Mesendoderm (in vitro differentiated cells): ENCODE measurements around the gene GPR151.

ENCODE experiments used
- DNase-seq: peaks from one replicate; pipeline ENCODE4 v3.0.0; 2013
- H2AK5ac ChIP-seq: 2 replicates; pipeline ENCODE4 v1.6.1; 2013; ENCODE audit warnings: low read length, inconsistent platforms
- H2BK120ac ChIP-seq: 2 replicates; pipeline ENCODE4 v1.6.1; 2013; ENCODE audit warnings: low read depth, mild to moderate bottlenecking, low read length, moderate library complexity, mixed read lengths
- H2BK15ac ChIP-seq: replicated peaks from 2 replicates; pipeline ENCODE4 v1.6.1; 2013; ENCODE audit warnings: low read depth, mild to moderate bottlenecking, moderate library complexity
- H2BK5ac ChIP-seq: 2 replicates; pipeline ENCODE4 v1.6.1; 2013; ENCODE audit warnings: low read length, inconsistent platforms
- H3K18ac ChIP-seq: 2 replicates; pipeline ENCODE4 v1.6.1; 2013; ENCODE audit warnings: mild to moderate bottlenecking, low read length, mixed read lengths
- H3K23ac ChIP-seq: one replicate; pipeline ENCODE4 v1.6.1; 2013; ENCODE audit warnings: low read length
- H3K27ac ChIP-seq: 2 replicates; pipeline ENCODE4 v1.5.1; 2013; ENCODE audit warnings: low read depth, mild to moderate bottlenecking, inconsistent platforms, low read length, moderate library complexity
- H3K27me3 ChIP-seq: 2 replicates; pipeline ENCODE4 v1.6.1; 2013; ENCODE audit warnings: low read length, control low read depth, mild to moderate bottlenecking, inconsistent platforms; ENCODE audit not compliant: insufficient read depth, poor library complexity
- H3K36me3 ChIP-seq: 2 replicates; pipeline ENCODE4 v1.6.1; 2013; ENCODE audit warnings: low read length, inconsistent platforms; ENCODE audit not compliant: control insufficient read depth, insufficient read depth
- H3K4ac ChIP-seq: one replicate; pipeline ENCODE4 v1.6.1; 2013; ENCODE audit warnings: low read depth, mild to moderate bottlenecking, low read length, moderate library complexity
- H3K4me1 ChIP-seq: 2 replicates; pipeline ENCODE4 v1.6.1; 2013; ENCODE audit warnings: low read depth, low read length, inconsistent platforms; ENCODE audit not compliant: control insufficient read depth
- H3K4me2 ChIP-seq: 2 replicates; pipeline ENCODE4 v1.6.1; 2013; ENCODE audit warnings: low read length
- H3K4me3 ChIP-seq: 2 replicates; pipeline ENCODE4 v1.5.1; 2013; ENCODE audit warnings: mild to moderate bottlenecking, low read length
- H3K56ac ChIP-seq: one replicate; pipeline ENCODE4 v1.6.1; 2013; ENCODE audit warnings: low read length
- H3K79me1 ChIP-seq: 2 replicates; pipeline ENCODE4 v1.6.1; 2013; ENCODE audit warnings: low read length, inconsistent platforms
- H3K79me2 ChIP-seq: 2 replicates; pipeline ENCODE4 v1.6.1; 2013; ENCODE audit warnings: mild to moderate bottlenecking, low read length; ENCODE audit not compliant: control insufficient read depth, insufficient read depth
- H3K9ac ChIP-seq: 2 replicates; pipeline ENCODE4 v1.6.1; 2013; ENCODE audit warnings: low read length, inconsistent platforms
- H4K5ac ChIP-seq: one replicate; pipeline ENCODE4 v1.6.1; 2013; ENCODE audit warnings: low read length
- H4K8ac ChIP-seq: one replicate; pipeline ENCODE4 v1.6.1; 2013; ENCODE audit warnings: low read depth, mild to moderate bottlenecking, control low read depth, low read length, moderate library complexity
- WGBS: extraction: QIAGEN DNeasy Blood & Tissue Kit; methylation state at CpG from one replicate; pipeline ENCODE4 v1.1.7; 2013; ENCODE audit warnings: low lambda C conversion rate, missing lambda C conversion rate; ENCODE audit not compliant: insufficient coverage; ENCODE audit errors: extremely low coverage; 5-methylcytosine and 5-hydroxymethylcytosine counted together

GPR151 gene

DNA sequence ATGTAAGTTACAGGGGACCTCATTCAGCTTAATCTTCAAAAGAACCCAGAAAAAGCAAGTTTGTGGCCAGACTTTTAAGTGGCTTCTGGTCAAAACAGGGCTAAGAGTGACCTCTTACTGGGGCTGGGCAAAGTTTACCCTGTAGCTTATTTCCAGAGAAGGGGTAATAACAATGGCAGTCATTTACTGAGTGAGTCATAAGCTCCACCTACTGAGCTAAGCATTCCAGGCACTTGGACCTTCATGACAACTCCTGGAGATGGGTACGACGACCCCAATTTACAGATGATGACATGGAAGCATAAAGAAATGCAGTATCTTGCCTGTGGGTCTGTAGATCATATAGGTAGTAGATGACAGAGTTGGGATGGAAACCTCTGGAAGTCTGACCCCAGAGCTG lies 4.7 kb upstream of the GPR151 start:
- Histone ChIP-seq H2BK120ac (no peak overlapping the region), H3K79me1 (no peaks in the 10 kb centered on the region), H2BK5ac (no peak overlapping the region), H3K4me2 (no peak overlapping the region), H4K5ac (no peak overlapping the region), H2AK5ac (no peak overlapping the region), H3K9ac (no peak overlapping the region), H3K18ac (no peak overlapping the region), H3K23ac (no peak overlapping the region), H4K8ac (no peak overlapping the region), H3K79me2 (no peaks in the 10 kb centered on the region), H3K4ac (no peak overlapping the region), H2BK15ac (no peak overlapping the region), H3K56ac (no peak overlapping the region), H3K27ac (no peak overlapping the region), H3K36me3 (no peaks in the 10 kb centered on the region), H3K4me1 (peaks cover 4% of the 10 kb centered on the region), H3K4me3 (no peak overlapping the region), H3K27me3 (no peaks in the 10 kb centered on the region)
- DNase-seq, result peak; percentile 45
- no CpG with 5 or more reads among the region's 2 CpGs for WGBS

DNA sequence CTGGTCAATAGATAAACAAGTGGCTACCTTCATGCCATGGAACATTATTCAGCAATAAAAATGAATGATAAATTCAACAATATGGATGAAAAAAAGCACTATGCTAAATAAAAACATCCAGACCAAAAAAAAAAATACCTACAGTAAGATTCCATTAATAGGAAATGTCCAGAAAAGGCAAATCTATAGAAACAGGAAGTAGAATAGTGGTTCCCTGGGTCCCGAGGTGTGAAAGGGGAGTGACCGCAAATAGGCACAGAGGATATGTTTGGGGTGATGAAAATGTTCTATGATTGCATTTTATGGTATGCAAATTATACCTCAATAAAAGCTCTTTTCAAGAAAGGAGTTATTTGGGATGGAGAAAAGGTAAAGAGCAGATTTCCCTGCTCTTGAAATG lies 3.6 kb upstream of the GPR151 start:
- H3K4me1 ChIP-seq, result peaks cover 7% of the 10 kb centered on the region
- no peaks in the 10 kb centered on the region for H3K79me1 ChIP-seq
- no peak overlapping the region for H3K4me2 ChIP-seq
- no peak overlapping the region for H4K8ac ChIP-seq
- H3K56ac ChIP-seq, result no peak overlapping the region
- no peaks in the 10 kb centered on the region for H3K27me3 ChIP-seq
- no peaks in the 10 kb centered on the region for H3K79me2 ChIP-seq
- DNase-seq, result no peak
- no peak overlapping the region for H2AK5ac ChIP-seq
- WGBS, result no CpG with 5 or more reads among the region's 2 CpGs
- H3K4me3 ChIP-seq, result no peak overlapping the region
- no peak overlapping the region for H4K5ac ChIP-seq
- no peak overlapping the region for H3K23ac ChIP-seq
- H3K18ac ChIP-seq, result no peak overlapping the region
- no peak overlapping the region for H2BK5ac ChIP-seq
- no peak overlapping the region for H3K4ac ChIP-seq
- no peak overlapping the region for H3K9ac ChIP-seq
- no peak overlapping the region for H2BK15ac ChIP-seq
- no peak overlapping the region for H2BK120ac ChIP-seq
- H3K36me3 ChIP-seq, result no peaks in the 10 kb centered on the region
- H3K27ac ChIP-seq, result no peak overlapping the region

DNA sequence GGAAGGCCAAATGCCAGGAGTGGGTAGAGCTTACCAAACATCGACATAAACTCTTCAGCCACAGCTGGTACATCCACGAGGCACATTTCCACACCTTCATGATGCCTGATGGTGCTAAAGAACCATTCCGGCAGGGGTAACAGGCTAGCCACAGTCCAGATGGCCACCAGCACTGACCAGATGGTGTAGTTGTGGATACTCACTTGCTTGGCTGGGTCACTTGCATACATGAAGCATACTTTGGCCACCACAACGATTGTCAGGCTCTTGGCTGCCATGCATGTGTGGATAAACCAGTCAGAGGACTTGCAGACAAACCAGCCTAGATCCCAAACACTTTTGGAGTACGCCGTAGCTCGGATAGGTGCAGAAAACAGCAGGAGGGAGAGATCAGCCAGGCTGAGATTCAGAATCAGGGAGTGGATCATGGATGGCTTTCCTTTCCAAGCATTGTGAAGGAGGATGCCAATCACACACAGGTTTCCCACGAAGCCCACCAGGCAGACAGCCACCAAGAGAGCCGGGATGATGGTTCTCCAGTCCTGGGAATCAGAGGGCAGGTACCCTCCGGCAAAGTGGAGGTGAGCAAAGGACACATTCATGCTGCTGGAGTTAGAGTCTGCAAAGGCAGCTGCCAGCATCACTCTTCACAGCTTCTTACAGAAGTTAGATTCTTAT lies 378 bp downstream of the GPR151 start:
- H3K18ac ChIP-seq, result no peak overlapping the region
- H2BK120ac ChIP-seq, result no peak overlapping the region
- H3K79me1 ChIP-seq, result no peaks in the 10 kb centered on the region
- no peak overlapping the region for H3K27ac ChIP-seq
- H4K8ac ChIP-seq, result no peak overlapping the region
- no peak overlapping the region for H2BK15ac ChIP-seq
- H3K9ac ChIP-seq, result no peak overlapping the region
- peaks cover 7% of the 10 kb centered on the region for H3K4me1 ChIP-seq
- H4K5ac ChIP-seq, result no peak overlapping the region
- H3K4ac ChIP-seq, result no peak overlapping the region
- H3K56ac ChIP-seq, result peak overlapping the region; percentile 35
- H3K4me2 ChIP-seq, result no peak overlapping the region
- no peak overlapping the region for H3K4me3 ChIP-seq
- H2AK5ac ChIP-seq, result no peak overlapping the region
- DNase-seq, result no peak
- WGBS, result no CpG with 5 or more reads among the region's 10 CpGs
- H3K27me3 ChIP-seq, result no peaks in the 10 kb centered on the region
- H3K23ac ChIP-seq, result no peak overlapping the region
- peak overlapping the region; percentile 37 for H2BK5ac ChIP-seq
- no peaks in the 10 kb centered on the region for H3K36me3 ChIP-seq
- no peaks in the 10 kb centered on the region for H3K79me2 ChIP-seq

DNA sequence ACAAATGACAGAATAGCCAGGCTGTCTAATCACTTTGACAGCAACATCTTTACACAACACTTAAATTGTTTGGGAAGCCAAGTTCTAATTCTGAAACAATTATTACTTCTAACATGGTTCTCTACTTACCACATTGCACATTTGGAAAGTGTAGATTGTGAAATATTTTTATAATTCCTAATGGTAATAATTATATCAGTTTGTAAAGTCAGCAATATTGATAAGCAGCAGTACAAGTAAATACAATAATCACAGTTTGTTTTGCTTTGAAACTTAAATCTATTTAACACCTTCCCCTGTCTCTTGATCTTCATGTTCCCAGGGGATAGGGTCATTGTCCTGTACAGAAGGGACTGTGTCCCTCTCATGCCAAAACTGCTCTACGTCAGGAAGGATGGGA lies 1.4 kb downstream of the GPR151 start:
- no peak overlapping the region for H4K8ac ChIP-seq
- H3K9ac ChIP-seq, result no peak overlapping the region
- no peaks in the 10 kb centered on the region for H3K79me2 ChIP-seq
- peaks cover 7% of the 10 kb centered on the region for H3K4me1 ChIP-seq
- H3K4me3 ChIP-seq, result no peak overlapping the region
- no peak overlapping the region for H3K4ac ChIP-seq
- WGBS, result no CpG with 5 or more reads among the region's 1 CpG
- DNase-seq, result no peak
- H2BK120ac ChIP-seq, result no peak overlapping the region
- no peak overlapping the region for H3K27ac ChIP-seq
- H3K27me3 ChIP-seq, result no peaks in the 10 kb centered on the region
- no peak overlapping the region for H3K18ac ChIP-seq
- no peaks in the 10 kb centered on the region for H3K36me3 ChIP-seq
- H3K79me1 ChIP-seq, result no peaks in the 10 kb centered on the region
- no peak overlapping the region for H4K5ac ChIP-seq
- H3K56ac ChIP-seq, result peak overlapping the region; percentile 25
- no peak overlapping the region for H2AK5ac ChIP-seq
- H2BK5ac ChIP-seq, result no peak overlapping the region
- H3K23ac ChIP-seq, result no peak overlapping the region
- no peak overlapping the region for H2BK15ac ChIP-seq
- no peak overlapping the region for H3K4me2 ChIP-seq

DNA sequence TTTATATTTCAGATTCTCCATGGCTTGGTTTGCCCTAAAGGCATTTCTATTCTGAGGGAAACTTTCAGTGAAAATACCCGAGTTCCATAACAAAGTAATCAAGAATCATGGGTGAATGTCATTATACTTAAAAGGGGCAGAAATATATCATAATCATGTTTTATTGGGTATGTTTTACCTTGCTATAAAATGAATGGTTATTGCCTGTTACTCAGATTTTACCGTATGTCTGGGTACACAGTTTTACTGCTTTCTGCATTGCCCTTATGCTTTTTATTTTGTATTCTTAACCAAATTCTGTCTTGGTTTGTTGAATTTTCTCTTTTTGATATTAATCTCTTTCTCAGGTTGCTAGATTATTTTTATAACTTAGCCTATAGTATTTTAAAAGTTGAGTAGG lies 2.5 kb downstream of the GPR151 start:
- H3K36me3 ChIP-seq, result no peaks in the 10 kb centered on the region
- H3K56ac ChIP-seq, result no peak overlapping the region

DNA sequence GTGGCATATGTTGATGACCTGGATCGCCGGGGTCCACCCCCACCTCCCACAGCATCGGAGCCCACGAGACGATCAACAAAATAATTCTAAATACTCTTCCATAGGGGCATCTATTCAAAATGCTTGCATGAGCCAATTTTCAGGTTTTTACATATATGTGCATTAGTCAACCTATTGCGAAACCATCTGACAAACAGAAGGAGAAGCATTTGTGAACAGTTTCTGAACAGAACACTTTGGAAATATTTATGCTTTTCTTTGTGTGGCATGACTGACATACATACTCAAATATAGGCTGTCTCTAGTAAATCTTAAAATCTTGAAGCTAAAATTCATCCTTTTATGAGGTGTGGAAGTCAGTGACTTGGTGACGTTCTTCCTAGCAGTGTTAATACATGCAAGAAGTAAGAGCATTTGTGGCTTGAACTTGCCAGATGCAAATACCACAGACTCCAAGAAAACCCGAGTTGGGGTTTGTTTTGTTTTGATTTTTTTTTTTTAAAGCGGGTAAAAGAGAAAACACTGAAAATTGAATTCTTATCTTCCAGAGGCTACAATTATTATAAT lies 5.3 kb downstream of the GPR151 start:
- Histone ChIP-seq H3K4me1 (peaks cover 3% of the 10 kb centered on the region), H3K23ac (no peak overlapping the region), H3K18ac (no peak overlapping the region), H3K27ac (no peak overlapping the region), H3K9ac (no peak overlapping the region), H3K4me2 (no peak overlapping the region), H3K36me3 (peaks cover 2% of the 10 kb centered on the region), H3K79me1 (no peaks in the 10 kb centered on the region), H3K4me3 (no peak overlapping the region), H4K8ac (no peak overlapping the region), H2AK5ac (no peak overlapping the region), H4K5ac (no peak overlapping the region), H3K79me2 (no peaks in the 10 kb centered on the region), H2BK15ac (no peak overlapping the region), H2BK5ac (no peak overlapping the region), H3K27me3 (no peaks in the 10 kb centered on the region), H3K4ac (no peak overlapping the region), H2BK120ac (no peak overlapping the region), H3K56ac (no peak overlapping the region)
- WGBS, result no CpG with 5 or more reads among the region's 9 CpGs
- no peak for DNase-seq

More for the DNA sequence above, 2.5 kb downstream of the GPR151 start:
- H3K4ac ChIP-seq, result no peak overlapping the region
- H3K79me1 ChIP-seq, result no peaks in the 10 kb centered on the region
- no peak overlapping the region for H3K18ac ChIP-seq
- no peak overlapping the region for H4K5ac ChIP-seq
- H3K27ac ChIP-seq, result no peak overlapping the region
- no peak overlapping the region for H3K4me2 ChIP-seq
- H3K9ac ChIP-seq, result no peak overlapping the region
- no CpG with 5 or more reads among the region's 2 CpGs for WGBS
- H2AK5ac ChIP-seq, result no peak overlapping the region
- H4K8ac ChIP-seq, result no peak overlapping the region
- H3K79me2 ChIP-seq, result no peaks in the 10 kb centered on the region
- no peak overlapping the region for H2BK15ac ChIP-seq
- no peak overlapping the region for H2BK120ac ChIP-seq
- H3K4me1 ChIP-seq, result peaks cover 7% of the 10 kb centered on the region
- no peak overlapping the region for H2BK5ac ChIP-seq
- H3K27me3 ChIP-seq, result no peaks in the 10 kb centered on the region
- no peak overlapping the region for H3K4me3 ChIP-seq
- H3K23ac ChIP-seq, result no peak overlapping the region
- DNase-seq, result no peak
